Astrocyte (in vitro differentiated cells and primary cell): Measurements from ENCODE around the gene CDH23. TPM values are rescaled to one million over a fixed set of nuclear protein-coding genes. Genes with fewer than 3 reads are reported as not detected.

Source experiments
- DNase-seq: peaks from one replicate; pipeline ENCODE4 v3.0.0-alpha.2; 2010; ENCODE audit warnings: low read depth
- FAIRE-seq: peaks from 2 replicates; lab custom pipeline; 2011; peaks lifted over from hg19 to GRCh38; lab: Jason Lieb, UNC
- H2AFZ ChIP-seq: 2 replicates; pipeline ENCODE4 v1.6.0; 2012; ENCODE audit warnings: low read depth, low read length, inconsistent platforms
- H3K27ac ChIP-seq: 2 replicates; pipeline ENCODE4 v1.5.1; 2011; ENCODE audit warnings: low read depth, low read length, inconsistent platforms
- H3K27me3 ChIP-seq: 2 replicates; pipeline ENCODE4 v1.6.0; 2011; ENCODE audit warnings: low read length, inconsistent platforms; ENCODE audit not compliant: insufficient read depth
- H3K36me3 ChIP-seq: 2 replicates; pipeline ENCODE4 v1.5.1; 2011; ENCODE audit warnings: low read length, inconsistent platforms; ENCODE audit not compliant: insufficient read depth
- H3K4me1 ChIP-seq: 2 replicates; pipeline ENCODE4 v1.5.1; 2011; ENCODE audit warnings: low read length, inconsistent platforms; ENCODE audit not compliant: insufficient read depth
- H3K4me2 ChIP-seq: 2 replicates; pipeline ENCODE4 v1.6.0; 2012; ENCODE audit warnings: low read length, inconsistent platforms
- H3K4me3 ChIP-seq: 2 replicates; pipeline ENCODE4 v1.5.1; 2011; ENCODE audit warnings: low read depth, mild to moderate bottlenecking, low read length, inconsistent platforms; ENCODE audit not compliant: insufficient read depth
- H3K79me2 ChIP-seq: 2 replicates; pipeline ENCODE4 v1.6.0; 2012; ENCODE audit warnings: mild to moderate bottlenecking, low read length, inconsistent platforms; ENCODE audit not compliant: insufficient read depth
- H3K9ac ChIP-seq: 2 replicates; pipeline ENCODE4 v1.6.0; 2012; ENCODE audit warnings: mild to moderate bottlenecking, low read length, inconsistent platforms
- H3K9me3 ChIP-seq: 2 replicates; pipeline ENCODE4 v1.5.1; 2012; ENCODE audit warnings: low read depth, mild to moderate bottlenecking, low read length, inconsistent platforms; ENCODE audit not compliant: insufficient read depth
- H4K20me1 ChIP-seq: 2 replicates; pipeline ENCODE4 v1.6.0; 2012; ENCODE audit warnings: low read length, inconsistent platforms; ENCODE audit not compliant: insufficient read depth
- H3K27ac Mint-ChIP-seq: one replicate; pipeline ENCODE4 v1.8.0; 2021; ENCODE audit warnings: mild to moderate bottlenecking, mixed read lengths; ENCODE audit not compliant: unreplicated experiment
- H3K27me3 Mint-ChIP-seq: one replicate; pipeline ENCODE4 v1.8.0; 2021; ENCODE audit warnings: low read depth, mixed read lengths; ENCODE audit not compliant: unreplicated experiment
- H3K36me3 Mint-ChIP-seq: one replicate; pipeline ENCODE4 v1.8.0; 2021; ENCODE audit warnings: low read depth, mixed read lengths; ENCODE audit not compliant: unreplicated experiment
- H3K4me1 Mint-ChIP-seq: one replicate; pipeline ENCODE4 v1.8.0; 2021; ENCODE audit warnings: low read depth, mixed read lengths; ENCODE audit not compliant: unreplicated experiment
- H3K4me3 Mint-ChIP-seq: one replicate; pipeline ENCODE4 v1.8.0; 2021; ENCODE audit warnings: mild to moderate bottlenecking, moderate library complexity, mixed read lengths; ENCODE audit not compliant: unreplicated experiment
- H3K9me3 Mint-ChIP-seq: one replicate; pipeline ENCODE4 v1.8.0; 2021; ENCODE audit warnings: mild to moderate bottlenecking, mixed read lengths; ENCODE audit not compliant: unreplicated experiment
- CTCF ChIP-seq: IDR thresholded peaks from 2 replicates; pipeline ENCODE4 v1.5.1; 2011; ENCODE audit warnings: low read depth, mild to moderate bottlenecking, inconsistent platforms, low read length, moderate library complexity; ENCODE audit not compliant: insufficient read depth
- EZH2 ChIP-seq: IDR thresholded peaks from 2 replicates; pipeline ENCODE4 v1.6.1; 2012; ENCODE audit warnings: mild to moderate bottlenecking, low read length, inconsistent platforms; ENCODE audit not compliant: insufficient read depth
- total RNA-seq: library from RNA; stranded (reverse); gene quantifications from 2 replicates; pipeline ENCODE4 v1.2.1, GENCODE V29; 2021

The CDH23 gene
- total RNA-seq, 1 donor from 2014 or later, result not detected

- no peaks in the 10 kb centered on the region for H3K79me2 ChIP-seq
- no peak overlapping the region for H3K4me2 ChIP-seq
- Mint-ChIP-seq H3K4me1 (no peaks in the 10 kb centered on the region), H3K4me3 (no peak overlapping the region), H3K36me3 (no peaks in the 10 kb centered on the region), H3K27me3 (peaks cover 67% of the 10 kb centered on the region), H3K27ac (no peak overlapping the region), H3K9me3 (no peaks in the 10 kb centered on the region)
- no peak overlapping the region for H3K9ac ChIP-seq
- H3K27me3 ChIP-seq, result peaks cover 36% of the 10 kb centered on the region
- no peaks in the 10 kb centered on the region for H4K20me1 ChIP-seq
- FAIRE-seq, result no peak
- no peak overlapping the region for H3K4me3 ChIP-seq
- no peak overlapping the region for H2AFZ ChIP-seq
- DNase-seq, result no peak
- no peaks in the 10 kb centered on the region for H3K36me3 ChIP-seq
- TF ChIP-seq CTCF (no peak), EZH2 (no peak)
- H3K4me1 ChIP-seq, result no peaks in the 10 kb centered on the region
- H3K27ac ChIP-seq, result no peak overlapping the region
- H3K9me3 ChIP-seq, result no peaks in the 10 kb centered on the region
Measured at GRCh38 chr10:71631007-71631861, 234.5 kb downstream of the CDH23 start.

DNA sequence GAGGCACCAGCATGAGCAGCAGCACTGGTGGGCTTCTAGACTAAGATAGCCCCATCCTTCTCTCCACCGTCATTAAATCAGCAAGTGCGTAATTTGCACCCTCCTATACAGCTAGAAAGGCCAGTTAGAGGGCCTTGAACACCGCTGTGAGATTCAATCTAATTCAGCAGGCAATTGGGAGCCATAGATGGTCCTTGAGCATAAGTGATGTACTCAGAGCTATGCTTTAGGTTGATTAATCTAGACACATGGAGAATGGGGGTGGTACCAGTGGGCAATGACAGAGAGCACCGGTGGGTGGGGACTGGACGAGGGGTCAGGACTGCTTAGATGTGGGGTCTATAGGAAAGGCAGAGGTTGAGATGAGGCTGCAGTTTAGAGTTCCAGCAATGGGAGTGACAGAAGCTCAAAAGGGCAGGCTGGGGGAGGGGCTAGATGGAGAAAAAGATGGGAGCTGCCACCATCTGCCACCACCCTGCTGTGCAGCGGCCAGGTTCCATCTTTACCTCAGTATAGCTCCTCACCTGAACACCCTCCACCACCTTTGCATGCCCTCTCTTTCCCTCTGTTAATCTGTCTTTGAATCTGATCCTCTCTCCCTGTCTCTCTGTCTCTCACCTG lies 235.6 kb downstream of the CDH23 start:
- peaks cover 34% of the 10 kb centered on the region for H3K27me3 ChIP-seq
- H4K20me1 ChIP-seq, result no peaks in the 10 kb centered on the region
- no peaks in the 10 kb centered on the region for H3K36me3 ChIP-seq
- Mint-ChIP-seq H3K4me3 (no peak overlapping the region), H3K36me3 (no peaks in the 10 kb centered on the region), H3K9me3 (no peaks in the 10 kb centered on the region), H3K27ac (no peak overlapping the region), H3K4me1 (no peaks in the 10 kb centered on the region), H3K27me3 (peaks cover 71% of the 10 kb centered on the region)
- H3K9me3 ChIP-seq, result no peaks in the 10 kb centered on the region
- H3K4me2 ChIP-seq, result no peak overlapping the region
- no peak for FAIRE-seq
- no peaks in the 10 kb centered on the region for H3K79me2 ChIP-seq
- TF ChIP-seq EZH2, result no peak
- TF ChIP-seq CTCF, result no peak
- no peak overlapping the region for H2AFZ ChIP-seq
- H3K4me3 ChIP-seq, result no peak overlapping the region
- no peak overlapping the region for H3K27ac ChIP-seq
- no peak for DNase-seq
- H3K4me1 ChIP-seq, result no peaks in the 10 kb centered on the region
- no peak overlapping the region for H3K9ac ChIP-seq
